NCI-H460 (cell line): ENCODE results near the gene TSPAN2. TPM values are rescaled to one million over a fixed set of nuclear protein-coding genes. Genes with fewer than 3 reads are reported as not detected.
"Not testable (repeated sequence)": the region's sequence is repeated elsewhere in the genome, so short reads cannot be mapped to it uniquely, and the experiment has no call there.

Experiments
- DNase-seq: peaks from one replicate; pipeline ENCODE4 v3.0.0-alpha.2; 2016; ENCODE audit warnings: low read depth; ENCODE audit errors: extremely low read depth
- total RNA-seq: library from RNA; depleted of rRNA; stranded (reverse); fragments of >200 nt; shearing (Covaris generic); gene quantifications from 2 replicates; pipeline ENCODE4 v1.2.3, GENCODE V29; 2014; rRNA removed

Gene TSPAN2
- total RNA-seq, 1 experiment from 2014 or later = 0.05 TPM

DNA sequence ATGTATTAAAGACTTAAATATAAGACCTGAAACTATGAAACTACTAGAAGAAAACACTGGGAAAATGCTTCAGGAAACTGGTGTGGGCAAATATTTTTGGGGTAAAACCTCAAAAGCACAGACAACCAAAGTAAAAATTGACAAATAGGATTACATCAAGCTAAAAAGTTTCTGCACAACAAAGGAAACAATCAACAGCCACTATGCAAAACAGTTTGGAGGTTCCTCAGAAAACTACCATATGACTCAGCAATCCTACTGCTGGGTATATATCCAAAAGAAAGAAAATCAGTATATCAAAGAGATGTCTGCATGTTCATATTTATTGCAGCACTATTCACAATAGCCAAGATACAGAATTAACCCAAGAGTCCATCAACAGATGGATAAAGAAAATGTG is 42.6 kb downstream of the TSPAN2 start:
- DNase-seq = no peak

- no peak for DNase-seq
These were observed 47.6 kb downstream of the TSPAN2 start for GRCh38 chr1:115041654-115042053.

DNA sequence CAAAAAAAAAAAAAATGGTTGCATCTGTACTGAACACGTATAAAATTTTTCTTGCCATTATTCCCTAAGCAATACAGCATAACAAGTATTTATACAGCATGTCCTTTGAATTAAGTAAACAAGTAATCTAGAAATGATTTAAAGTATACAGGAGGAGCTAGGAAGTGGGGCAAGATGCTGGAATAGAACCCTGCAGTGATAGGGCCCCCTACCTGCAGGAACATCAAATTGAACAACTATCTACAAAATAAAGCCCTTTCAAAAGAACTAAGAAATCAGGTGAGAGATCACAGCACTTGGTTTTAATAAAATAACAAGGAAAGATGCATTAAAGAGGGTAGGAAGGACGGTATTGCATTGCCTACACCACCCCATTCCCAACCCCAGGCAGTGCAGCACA is 48.8 kb downstream of the TSPAN2 start:
- no peak for DNase-seq

- DNase-seq = no peak
These were observed 52.3 kb downstream of the TSPAN2 start for GRCh38 chr1:115036814-115037507.

DNA sequence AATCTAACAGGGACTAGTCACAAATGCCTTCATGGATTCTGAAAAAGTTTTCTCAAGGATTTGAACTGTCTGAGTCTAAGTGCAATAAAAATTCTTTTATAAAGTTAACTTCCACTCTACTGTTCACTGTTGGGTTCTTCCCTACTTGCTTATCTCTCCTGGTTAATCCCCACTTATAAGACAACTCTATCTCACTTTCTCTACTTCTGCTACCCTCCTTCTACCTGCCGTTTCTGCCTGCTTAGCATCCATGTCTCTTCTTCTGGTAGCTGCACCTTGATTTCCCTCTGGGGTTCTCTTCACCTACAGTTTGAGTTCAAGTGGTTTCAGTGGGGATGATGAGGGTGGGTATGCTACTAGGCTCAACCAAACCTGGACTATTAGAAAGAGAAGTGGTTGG is 53.7 kb downstream of the TSPAN2 start:
- no peak for DNase-seq

GRCh38 chr1:115031595-115031994 is 57.7 kb downstream of the TSPAN2 start:
- no peak for DNase-seq

DNA sequence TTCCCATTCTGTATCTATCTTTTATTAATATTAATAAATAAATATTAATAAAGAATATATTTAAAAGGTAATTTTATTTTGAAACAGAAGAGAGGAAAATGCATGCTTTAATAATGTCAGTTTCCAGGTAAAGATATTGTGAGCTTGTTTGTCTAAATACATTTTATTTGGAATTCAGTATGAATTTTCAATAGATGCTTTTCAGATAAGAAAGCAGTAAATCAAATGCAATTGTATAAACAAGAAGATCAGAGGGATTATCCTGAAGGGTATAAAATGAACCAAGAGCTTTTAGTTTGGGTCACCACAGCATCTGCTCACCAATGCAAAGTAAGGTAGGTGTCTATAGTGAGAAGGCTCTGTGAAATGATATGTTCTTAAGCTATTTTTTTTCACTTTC is 59.8 kb downstream of the TSPAN2 start, which contains the start of gene TSHB:
Gene TSHB, plus strand, starts transcription at position 301 of the 400 bp plus-strand sequence. CDS start 3,537 bp downstream, outside the sequence.
- DNase-seq = no peak

- DNase-seq = no peak
These were observed 65.7 kb downstream of the TSPAN2 start for GRCh38 chr1:115023593-115023992.

DNA sequence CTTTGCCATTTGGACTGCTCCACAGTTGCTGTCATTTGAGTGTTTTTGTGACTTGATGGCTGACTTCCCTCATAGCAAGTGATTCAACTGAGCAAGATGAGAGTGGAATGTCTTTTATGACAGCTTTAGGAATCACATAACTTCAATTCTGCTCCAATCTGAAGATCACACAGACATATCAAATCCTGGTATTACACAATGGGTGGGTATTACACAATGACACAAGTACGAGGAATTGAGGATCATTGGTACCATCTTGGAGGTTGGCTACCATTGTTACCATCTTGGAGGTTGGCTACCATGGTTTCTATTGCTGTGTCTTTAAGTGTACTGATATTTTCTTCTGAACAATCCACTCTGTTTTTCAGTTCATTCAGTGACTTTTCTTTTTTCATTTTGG is 68.2 kb downstream of the TSPAN2 start:
- DNase-seq = no peak

- DNase-seq = not testable (repeated sequence)
These were observed 69.8 kb downstream of the TSPAN2 start for GRCh38 chr1:115019549-115019948.

- no peak for DNase-seq
These were observed 75.5 kb downstream of the TSPAN2 start for GRCh38 chr1:115013792-115014191.

DNA sequence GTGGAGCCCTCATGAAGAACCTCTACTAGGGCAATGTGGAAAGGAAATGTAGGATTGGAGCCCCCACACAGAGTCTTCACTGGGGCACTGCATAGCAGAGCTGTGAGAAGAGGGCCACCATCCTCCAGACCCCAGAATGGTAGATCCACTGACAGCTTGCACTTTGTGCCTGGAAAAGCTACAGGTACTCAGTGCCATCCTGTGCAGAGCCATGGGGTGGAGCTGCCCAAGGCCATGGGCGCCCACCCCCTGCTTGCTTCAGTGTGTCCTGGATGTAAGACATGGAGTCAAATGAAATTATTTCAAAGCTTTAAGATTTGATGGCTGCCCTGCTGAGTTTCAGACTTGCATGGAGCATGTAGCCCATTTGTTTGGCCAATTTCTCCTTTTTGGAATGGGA is 76.9 kb downstream of the TSPAN2 start:
- no peak for DNase-seq

GRCh38 chr1:115012006-115012405 is 77.3 kb downstream of the TSPAN2 start:
- DNase-seq = no peak

GRCh38 chr1:115006191-115006590 is 83.1 kb downstream of the TSPAN2 start:
- DNase-seq = no peak

Other genes starting within 250 kb of the TSPAN2 start
- gene SYCP1, start 234.6 kb downstream of the TSPAN2 start, total RNA-seq = not detected in 2 replicates
- gene TSHB, start 59.7 kb downstream of the TSPAN2 start, total RNA-seq = not detected in 2 replicates
- gene NGF, start 248.7 kb upstream of the TSPAN2 start, total RNA-seq = 0.66 and 1.6 TPM in 2 replicates